ENCODE measurements around the gene CLEC1A.
"Not testable (repeated sequence)": the region's sequence is repeated elsewhere in the genome, so short reads cannot be mapped to it uniquely, and the experiment has no call there.

CLEC1A gene

DNA sequence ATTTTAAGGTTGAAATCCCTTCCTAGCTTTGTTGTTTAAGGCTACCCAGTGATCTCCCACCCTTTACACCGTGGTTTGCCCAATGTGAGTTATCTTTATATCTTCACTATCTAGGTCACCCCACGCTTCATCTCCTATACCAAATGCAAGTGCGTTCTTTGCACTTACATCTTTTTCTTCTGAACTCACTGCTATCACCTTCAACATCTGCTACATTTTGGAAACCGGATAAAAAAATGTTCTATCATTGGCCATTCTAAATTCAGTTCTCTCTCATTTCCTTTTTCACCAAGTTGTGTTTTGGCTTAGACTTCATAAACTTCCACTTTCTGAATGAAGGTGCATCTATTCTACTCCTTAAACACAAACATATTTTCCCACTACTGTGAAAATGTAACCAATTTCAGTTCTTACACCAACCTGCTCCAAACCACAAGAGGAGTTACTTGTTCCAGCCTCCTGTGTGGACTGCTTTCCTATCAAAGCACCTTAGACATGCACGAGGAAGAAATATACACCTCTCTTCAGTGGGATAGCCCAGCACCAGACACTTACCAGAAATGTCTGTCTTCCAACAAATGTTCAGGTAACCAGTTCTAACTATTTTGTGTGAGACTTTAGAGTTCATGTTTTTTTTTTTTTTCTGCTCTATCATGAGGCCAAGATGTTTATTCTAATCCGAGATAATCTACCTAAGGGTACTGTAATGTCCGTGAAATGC lies 46.4 kb downstream of the CLEC1A start:
- no peak for DNase-seq (ENCODE audit: low read depth in 1 of 2, low spot score in 1 of 2)

DNA sequence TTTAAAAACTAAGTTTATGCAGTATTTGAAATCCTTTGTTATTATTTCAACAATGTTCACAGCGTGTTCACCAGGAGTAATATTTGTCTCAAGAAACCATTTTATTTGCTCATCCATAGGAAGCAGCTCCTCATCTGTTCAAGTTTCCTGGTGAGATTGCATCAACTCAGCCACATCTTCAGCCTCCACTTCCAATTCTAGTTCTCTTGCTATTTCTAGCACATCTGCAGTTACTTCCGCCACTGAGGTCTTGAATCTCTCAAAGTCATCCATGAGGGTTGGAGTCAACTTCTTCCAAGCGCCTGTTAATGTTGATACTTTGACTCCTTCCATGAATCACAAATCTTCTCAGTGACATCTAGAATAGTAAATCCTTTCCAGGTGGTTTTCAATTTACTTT lies 50.3 kb downstream of the CLEC1A start:
- DNase-seq (ENCODE audit: low read depth in 1 of 2, low spot score in 1 of 2) = no peak

GRCh38 chr12:10042167-10042566 lies 56.6 kb downstream of the CLEC1A start:
- DNase-seq (ENCODE audit: low read depth in 1 of 2, low spot score in 1 of 2) = no peak

DNA sequence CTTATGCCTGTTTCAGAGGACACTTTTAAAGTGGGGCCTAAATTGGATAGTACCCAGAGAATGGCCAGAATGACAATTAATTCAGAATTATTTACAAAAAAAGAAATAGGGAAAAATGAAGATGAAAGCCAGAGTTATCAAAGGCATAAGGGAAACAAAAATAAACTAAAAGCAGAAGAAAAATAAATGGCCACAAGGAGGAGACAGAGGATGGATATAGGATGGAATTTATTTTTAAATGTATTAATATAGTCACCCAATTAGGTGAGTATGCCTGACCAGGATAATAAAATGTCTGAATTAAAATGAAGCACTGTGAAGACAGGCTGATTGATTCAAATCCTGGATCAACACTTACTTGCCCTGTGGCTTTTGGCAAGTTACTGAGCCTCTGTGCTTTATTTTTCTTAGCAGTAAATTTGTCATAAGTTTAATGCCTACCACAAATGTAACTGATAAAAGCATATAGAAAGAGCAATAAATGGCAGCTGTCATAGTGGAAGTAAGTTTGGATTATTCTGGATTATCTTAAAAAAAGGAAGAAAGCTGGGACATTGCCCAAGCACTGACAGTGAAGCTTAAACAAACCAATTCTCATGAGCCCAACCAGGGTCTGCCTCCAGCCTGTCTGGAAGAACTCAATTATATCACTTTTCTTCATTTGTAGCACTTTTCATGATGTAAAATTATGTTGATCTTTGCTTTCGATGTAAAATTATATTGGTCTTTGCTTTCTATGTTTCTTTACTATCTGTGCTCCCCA lies 64.8 kb downstream of the CLEC1A start:
- no peak for DNase-seq (ENCODE audit: low read depth in 1 of 2, low spot score in 1 of 2)

DNA sequence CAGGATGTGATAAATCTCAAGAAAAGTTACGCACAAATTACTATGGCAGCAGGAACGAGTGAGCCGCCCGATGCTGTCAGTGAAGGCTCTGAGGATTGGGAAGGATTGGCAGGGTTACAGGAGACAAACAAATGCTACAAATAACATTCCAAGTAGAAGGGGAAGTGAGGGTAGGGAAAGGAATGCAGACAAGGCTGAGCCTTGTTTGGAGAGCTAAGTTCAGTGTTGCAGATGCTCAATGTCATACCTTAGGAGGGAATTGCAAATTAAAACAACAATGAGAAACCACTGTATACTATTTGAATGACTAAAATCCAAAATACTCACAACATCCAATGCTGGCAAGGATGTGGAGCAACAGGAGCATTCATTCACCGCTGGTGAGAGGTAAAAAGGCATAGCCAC lies 67.0 kb downstream of the CLEC1A start:
- no peak for DNase-seq (ENCODE audit: low read depth in 1 of 2, low spot score in 1 of 2)

GRCh38 chr12:10031321-10031720 lies 67.5 kb downstream of the CLEC1A start:
- DNase-seq (ENCODE audit: low read depth in 1 of 2, low spot score in 1 of 2) = no peak

DNA sequence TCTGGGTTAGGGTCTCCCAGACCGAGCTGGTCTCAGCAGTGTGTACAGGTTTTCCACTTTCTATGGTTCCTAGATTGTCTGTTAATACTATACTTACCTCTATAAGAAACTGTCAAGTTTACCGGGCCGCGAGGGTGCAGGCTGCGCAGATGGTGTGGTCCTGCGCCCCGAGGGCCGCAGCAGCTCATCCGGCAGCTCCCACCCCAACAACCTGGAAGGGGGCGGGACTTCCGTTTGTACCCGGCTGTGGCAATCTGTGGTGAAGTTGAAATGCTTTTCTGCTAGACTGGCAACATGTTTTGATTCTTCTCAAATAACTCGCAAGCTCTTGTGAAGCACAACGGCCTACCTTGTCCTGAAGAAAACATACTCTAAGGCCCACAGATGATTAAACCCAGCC lies 68.3 kb downstream of the CLEC1A start, which contains the start of gene CLEC9A:
TSS of gene CLEC9A (plus strand) at position 237 of the 400 bp plus-strand sequence. CDS start 22,006 bp downstream, outside the sequence.
- no peak for DNase-seq (ENCODE audit: low read depth in 1 of 2, low spot score in 1 of 2)

GRCh38 chr12:10027721-10028120 lies 71.1 kb downstream of the CLEC1A start:
- no peak for DNase-seq (ENCODE audit: low read depth in 1 of 2, low spot score in 1 of 2)

- DNase-seq (ENCODE audit: low read depth in 1 of 2, low spot score in 1 of 2) = no peak
Measured at GRCh38 chr12:10027311-10027710, 71.5 kb downstream of the CLEC1A start.

DNA sequence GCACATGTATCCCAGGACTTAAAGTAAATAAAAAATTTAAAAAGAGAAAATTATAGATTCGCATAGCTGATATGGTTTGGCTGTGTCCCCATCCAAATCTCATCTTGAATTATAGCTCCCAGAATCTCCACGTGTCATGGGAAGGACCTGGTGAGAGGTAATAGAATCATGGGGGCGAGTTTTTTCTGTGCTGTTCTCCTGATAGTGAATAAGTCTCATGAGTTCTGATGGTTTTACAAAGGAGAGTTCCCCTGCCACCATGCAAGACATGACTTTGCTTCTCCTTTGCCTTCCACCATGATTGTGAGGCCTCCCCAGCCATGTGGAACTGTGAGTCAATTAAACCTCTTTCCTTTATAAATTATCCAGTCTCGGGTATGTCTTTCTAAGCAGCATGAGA lies 72.1 kb downstream of the CLEC1A start:
- not testable (repeated sequence) for DNase-seq (ENCODE audit: low read depth in 1 of 2, low spot score in 1 of 2)

GRCh38 chr12:10025236-10025635 lies 73.5 kb downstream of the CLEC1A start:
- DNase-seq (ENCODE audit: low read depth in 1 of 2, low spot score in 1 of 2) = no peak

GRCh38 chr12:10021342-10021741 lies 77.4 kb downstream of the CLEC1A start:
- no peak for DNase-seq (ENCODE audit: low read depth in 1 of 2, low spot score in 1 of 2)
